ENCODE measurements around the gene TMSB4Y.

Gene TMSB4Y

DNA sequence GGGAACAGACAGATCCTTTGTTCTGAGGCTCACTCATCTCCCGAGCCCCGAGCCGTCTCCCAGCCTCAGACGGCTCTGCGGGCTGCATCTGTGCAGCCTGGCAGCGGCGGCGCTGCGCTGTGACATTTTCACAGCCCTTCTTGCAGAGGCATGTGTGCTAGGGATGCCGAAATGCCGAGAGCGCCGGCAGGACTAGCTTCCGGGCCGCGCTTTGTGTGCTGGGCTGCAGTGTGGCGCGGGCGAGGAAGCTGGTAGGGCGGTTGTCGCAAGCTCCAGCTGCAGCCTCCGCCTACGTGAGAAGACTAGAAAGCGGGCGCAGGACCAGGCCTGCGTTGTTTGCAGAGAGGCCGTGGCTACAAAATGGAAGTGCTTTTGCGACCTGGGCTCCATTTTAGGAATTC is at the start of gene TMSB4Y:
Gene TMSB4Y, plus strand, starts transcription at position 332 of the 401 bp plus-strand sequence.
- DNase-seq: no peak

GRCh38 chrY:13664162-13664561 is 39.5 kb upstream of the TMSB4Y start:
- DNase-seq: no peak

DNA sequence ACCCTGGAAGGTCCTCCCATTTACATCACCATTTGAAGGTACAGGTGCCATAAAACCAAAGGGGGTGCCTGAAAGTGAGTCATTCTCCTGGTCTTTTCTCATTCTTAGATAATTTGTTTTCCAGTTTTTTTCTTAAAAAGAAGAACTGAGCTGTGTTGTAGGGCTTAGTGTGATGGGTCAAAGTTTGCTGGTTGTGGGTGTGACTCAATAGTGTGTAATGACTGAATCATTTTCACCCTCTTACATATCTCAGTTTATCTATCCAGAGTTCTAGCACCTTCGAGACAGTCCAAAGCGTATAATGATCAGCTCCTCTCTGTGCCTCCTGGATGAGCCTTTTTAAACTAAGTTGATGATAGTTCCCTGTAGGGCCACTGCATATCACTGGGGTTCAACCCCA is 32.6 kb upstream of the TMSB4Y start:
- no peak for DNase-seq

DNA sequence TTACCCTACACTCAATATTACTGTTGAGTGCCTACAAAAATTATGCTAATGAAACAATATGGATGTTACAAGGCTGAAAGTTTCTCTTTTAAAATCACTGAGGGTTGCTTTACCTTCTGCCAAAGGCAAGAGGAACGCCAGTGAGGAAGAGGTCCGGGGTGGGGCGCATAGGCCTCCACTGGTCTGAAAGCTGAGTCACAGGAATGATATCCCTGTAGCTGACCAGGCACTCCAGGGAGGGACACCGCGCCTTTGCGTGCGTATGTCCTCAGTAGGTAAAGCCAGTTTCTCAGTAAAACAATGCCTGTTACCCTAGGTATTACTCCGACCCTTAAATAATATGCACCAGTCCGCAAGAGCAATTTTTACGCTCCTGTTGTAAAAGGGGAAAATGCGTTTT is 1.4 kb upstream of the TMSB4Y start:
- no peak for DNase-seq

DNA sequence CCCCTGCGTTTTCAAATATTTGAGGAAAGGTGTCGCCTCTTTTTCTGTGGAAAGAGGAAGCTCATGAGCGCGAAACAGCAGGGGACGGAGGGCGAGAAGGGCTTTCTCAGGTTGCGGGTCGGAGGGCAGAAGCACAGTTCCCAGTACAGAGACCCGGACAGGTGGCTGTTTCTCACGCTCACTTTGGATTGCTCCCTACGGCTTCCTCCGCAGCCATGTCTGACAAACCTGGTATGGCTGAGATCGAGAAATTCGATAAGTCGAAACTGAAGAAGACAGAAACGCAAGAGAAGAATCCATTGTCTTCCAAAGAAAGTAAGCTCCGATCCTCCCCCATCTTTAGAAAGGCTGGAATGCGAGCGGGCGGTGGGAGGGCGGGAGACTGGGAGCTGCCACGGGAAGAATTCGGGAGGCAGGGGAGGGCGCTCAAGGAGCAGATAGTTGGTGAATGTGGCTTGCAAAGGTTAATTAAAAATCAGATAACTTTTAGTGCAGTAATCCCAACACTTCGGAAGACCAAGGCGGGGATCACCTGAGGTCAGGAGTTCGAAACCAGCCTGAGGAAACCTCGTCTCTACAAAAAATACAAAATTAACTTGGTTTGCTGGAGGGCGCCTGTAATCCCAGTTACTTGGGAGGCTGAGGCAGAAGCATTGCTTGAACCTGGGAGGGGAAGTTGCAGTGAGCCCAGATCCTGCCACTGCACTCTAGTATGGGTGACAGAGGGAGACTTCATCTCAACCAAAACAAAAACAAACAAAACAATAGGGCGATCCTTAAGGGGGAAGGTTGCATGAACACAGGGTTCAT is 627 bp downstream of the TMSB4Y start:
- DNase-seq: no peak

DNA sequence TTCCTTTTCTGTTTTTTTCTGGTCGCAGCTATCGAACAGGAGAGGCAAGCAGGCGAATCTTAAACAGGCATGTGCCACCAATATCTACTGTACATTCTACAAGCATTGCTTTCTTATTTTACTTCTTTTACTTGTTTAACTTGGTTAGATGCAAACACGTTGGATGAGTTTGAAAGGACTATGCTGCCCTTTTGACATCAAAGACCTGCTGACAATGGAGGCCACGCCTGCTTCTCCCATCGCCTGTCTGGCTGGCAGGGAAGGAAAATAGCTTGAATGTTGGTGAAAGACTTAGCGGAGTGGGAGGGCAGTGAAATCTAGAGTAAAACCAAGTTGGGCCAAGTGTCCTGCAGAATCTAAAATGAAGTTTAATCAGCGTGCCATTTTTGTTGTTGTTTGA is 1.5 kb downstream of the TMSB4Y start:
- DNase-seq: no peak

GRCh38 chrY:13708038-13708437 is 4.3 kb downstream of the TMSB4Y start:
- no peak for DNase-seq

DNA sequence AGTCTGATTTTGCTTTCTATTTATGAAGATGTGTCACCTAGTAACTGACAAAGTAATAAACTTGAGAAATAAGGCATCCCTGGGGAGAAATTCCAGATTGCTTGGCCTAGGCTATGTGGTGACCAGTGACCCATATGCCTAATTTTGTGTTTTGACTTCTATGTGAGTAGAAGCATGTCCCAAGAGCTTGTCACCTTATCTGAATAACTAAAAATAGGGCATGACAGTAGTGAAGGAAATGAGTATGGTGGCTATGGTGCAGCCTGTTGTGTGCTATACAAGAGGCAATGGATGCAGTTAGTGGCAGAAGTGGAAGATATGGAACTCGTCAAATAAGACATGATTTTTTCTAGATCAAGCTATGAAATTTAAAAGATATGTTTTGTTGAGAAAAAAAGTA is 15.3 kb downstream of the TMSB4Y start:
- DNase-seq: no peak

GRCh38 chrY:13729517-13729916 is 25.8 kb downstream of the TMSB4Y start:
- no peak for DNase-seq

DNA sequence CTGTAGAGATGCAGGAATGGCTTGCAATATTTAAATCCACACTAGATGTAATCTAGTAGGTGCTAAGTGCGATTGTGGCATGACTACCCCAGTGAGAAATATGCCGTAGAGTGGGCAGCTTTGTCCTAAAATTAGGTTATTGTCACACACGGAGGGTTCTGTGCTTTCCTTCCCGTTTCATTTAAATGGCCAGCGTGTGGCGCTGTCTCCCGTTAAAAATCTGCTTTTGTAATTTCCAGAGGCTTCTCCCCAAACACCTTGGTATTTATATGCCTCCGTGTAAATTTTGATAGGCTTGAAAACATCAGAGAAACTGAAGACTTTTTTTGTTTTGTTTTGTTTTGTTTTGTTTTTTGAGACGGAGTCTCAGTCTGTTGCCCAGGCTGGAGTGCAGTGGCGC is 34.9 kb downstream of the TMSB4Y start:
- DNase-seq: no peak

GRCh38 chrY:13751289-13752071 is 47.8 kb downstream of the TMSB4Y start:
- DNase-seq: no peak

- DNase-seq: no peak
Measured at GRCh38 chrY:13754661-13755060, 51.0 kb downstream of the TMSB4Y start.

All from activated gamma-delta T cell treated with Interleukin-2 at 50 U/mL for 16 hours (primary cell).